Activated B cell treated with CpG ODN at 0.5 μM for 24 hours (primary cell): ENCODE measurements around the gene SVOP. TPM values are rescaled to one million over a fixed set of nuclear protein-coding genes. Genes with fewer than 3 reads are reported as not detected.
A peak's percentile ranks its signal among the peaks of the same experiment; 100 is the strongest.

Experiments used
- ATAC-seq: fragments of 200-7000 bp; cut with Tn5 transposase; one replicate; pipeline ENCODE4 v1.10.0; 2021; ENCODE audit warnings: low read depth, mild to moderate bottlenecking, moderate library complexity
- CTCF ChIA-PET: fragments of 350-600 bp; sonication (Branson Sonifier 250); formaldehyde crosslinking; loops from one replicate; lab custom pipeline; 2021; ENCODE audit warnings: antibody characterized with exemption; lab: Charles Lee
- POLR2A ChIA-PET: fragments of 350-600 bp; sonication (Branson Sonifier 250); formaldehyde crosslinking; loops from one replicate; lab custom pipeline; 2021; ENCODE audit warnings: antibody characterized with exemption; lab: Charles Lee
- DNase-seq: peaks from one replicate; pipeline ENCODE4 v3.0.0; 2022
- H3K27ac Mint-ChIP-seq: one replicate; pipeline ENCODE4 v1.8.0; 2020; ENCODE audit warnings: mixed read lengths
- H3K27me3 Mint-ChIP-seq: one replicate; pipeline ENCODE4 v1.8.0; 2021; ENCODE audit warnings: mixed read lengths
- H3K36me3 Mint-ChIP-seq: one replicate; pipeline ENCODE4 v1.8.0; 2021; ENCODE audit warnings: low read depth, mixed read lengths
- H3K4me1 Mint-ChIP-seq: one replicate; pipeline ENCODE4 v1.8.0; 2021; ENCODE audit warnings: mixed read lengths
- H3K4me3 Mint-ChIP-seq: one replicate; pipeline ENCODE4 v1.8.0; 2020; ENCODE audit warnings: mild to moderate bottlenecking, mixed read lengths
- H3K9me3 Mint-ChIP-seq: one replicate; pipeline ENCODE4 v1.8.0; 2020; ENCODE audit warnings: mixed read lengths
- CTCF ChIP-seq: fragments of 200-600 bp; IDR thresholded peaks from one replicate; pipeline ENCODE4 v1.8.0; 2022; ENCODE audit warnings: antibody characterized with exemption, mild to moderate bottlenecking
- intact Hi-C: fragments of 100-400 bp; cut with micrococcal nuclease; formaldehyde crosslinking; loops from one replicate; pipeline ENCODE4 v1.15.1; 2024
- total RNA-seq: library from RNA; stranded (reverse); gene quantifications from 2 replicates; pipeline ENCODE4 v1.2.3, GENCODE V29; 2022

SVOP gene
- total RNA-seq, result not detected in 2 replicates

GRCh38 chr12:109020796-109021380 is at the start of gene SVOP:
Gene SVOP, minus strand, starts transcription at chr12:109021068. Its CDS starts 200 bp downstream, at chr12:109020868.
- Mint-ChIP-seq H3K36me3 (no peaks in the 10 kb centered on the region), H3K4me3 (no peak within 1 kb of the TSS), H3K27ac (no peak within 1 kb of the TSS), H3K9me3 (no peaks in the 10 kb centered on the region), H3K27me3 (peaks cover 40% of the 10 kb centered on the region), H3K4me1 (peaks cover 5% of the 10 kb centered on the region)
- intact Hi-C loops, result no loop called here
- DNase-seq (peak; percentile 15), ATAC-seq (peak; percentile 14)
- TF ChIP-seq CTCF, result no peak
- ChIA-PET CTCF (no interaction called here), POLR2A (no interaction called here)

GRCh38 chr12:109069307-109070271 is 48.7 kb upstream of the SVOP start:
- Mint-ChIP-seq H3K4me3 (no peak overlapping the region), H3K27ac (no peak overlapping the region), H3K9me3 (peaks cover under 1% of the 10 kb centered on the region), H3K27me3 (no peaks in the 10 kb centered on the region), H3K36me3 (peaks cover 69% of the 10 kb centered on the region), H3K4me1 (no peaks in the 10 kb centered on the region)
- DNase-seq, result no peak
- POLR2A ChIA-PET, result interaction anchor here (0.5 kb wide), 1 partner anchor 188 kb away, joined by 3 read pairs; no protein-coding TSS in a partner anchor
- intact Hi-C loops, result no loop called here
- CTCF ChIA-PET, result interaction anchor here (0.6 kb wide), 1 partner anchor 43 kb away, joined by 3 read pairs; no protein-coding TSS in a partner anchor
- TF ChIP-seq CTCF, result no peak
- ATAC-seq, result no peak

- DNase-seq (no peak), ATAC-seq (no peak)
- Mint-ChIP-seq H3K4me1 (peaks cover 2% of the 10 kb centered on the region), H3K9me3 (no peaks in the 10 kb centered on the region), H3K27me3 (no peaks in the 10 kb centered on the region), H3K4me3 (no peak overlapping the region), H3K36me3 (peaks cover 38% of the 10 kb centered on the region), H3K27ac (no peak overlapping the region)
- intact Hi-C loops, result no loop called here
- ChIA-PET POLR2A (no interaction called here), CTCF (no interaction called here)
- no peak for TF ChIP-seq CTCF
Measured at GRCh38 chr12:109065853-109066193, 45.0 kb upstream of the SVOP start.

GRCh38 chr12:109065154-109065852 is 44.4 kb upstream of the SVOP start:
- DNase-seq, result no peak
- no peak for ATAC-seq
- Mint-ChIP-seq H3K27me3 (no peaks in the 10 kb centered on the region), H3K4me3 (no peak overlapping the region), H3K4me1 (peaks cover 2% of the 10 kb centered on the region), H3K27ac (no peak overlapping the region), H3K9me3 (no peaks in the 10 kb centered on the region), H3K36me3 (peaks cover 35% of the 10 kb centered on the region)
- TF ChIP-seq CTCF, result no peak
- intact Hi-C loops, result no loop called here
- CTCF ChIA-PET, result no interaction called here
- POLR2A ChIA-PET, result no interaction called here

- H3K27ac Mint-ChIP-seq, result no peak overlapping the region
- no peaks in the 10 kb centered on the region for H3K9me3 Mint-ChIP-seq
- no peaks in the 10 kb centered on the region for H3K27me3 Mint-ChIP-seq
- H3K4me1 Mint-ChIP-seq, result peaks cover 2% of the 10 kb centered on the region
- peaks cover 30% of the 10 kb centered on the region for H3K36me3 Mint-ChIP-seq
- H3K4me3 Mint-ChIP-seq, result no peak overlapping the region
- no peak for TF ChIP-seq CTCF
- no peak for DNase-seq
- ChIA-PET POLR2A (no interaction called here), CTCF (no interaction called here)
- intact Hi-C loops, result no loop called here
- no peak for ATAC-seq
Measured at GRCh38 chr12:109064143-109064542, 43.3 kb upstream of the SVOP start.
